Central memory CD8-positive, alpha-beta T cell (primary cell): ENCODE measurements around the gene CPEB2.

ENCODE experiments used
- ATAC-seq: fragments of 150-1000 bp; cut with Tn5 transposase; replicated peaks from 2 replicates; pipeline ENCODE4 v1.10.0; 2022; ENCODE audit warnings: mild to moderate bottlenecking, moderate FRiP score, moderate number of reproducible peaks; ENCODE audit not compliant: poor library complexity, severe bottlenecking; ENCODE audit errors: extremely low read depth
- DNase-seq, 2 donors: peaks; one replicate each; pipeline ENCODE4 v3.0.0; 2021; ENCODE audit warnings: low spot score in 2 of 2
- H3K27ac Mint-ChIP-seq: one replicate; pipeline ENCODE4 v1.8.0; 2022; ENCODE audit warnings: low read depth, mild to moderate bottlenecking, moderate library complexity, mixed read lengths
- H3K27me3 Mint-ChIP-seq: one replicate; pipeline ENCODE4 v1.8.0; 2022; ENCODE audit warnings: mixed read lengths
- H3K36me3 Mint-ChIP-seq: one replicate; pipeline ENCODE4 v1.8.0; 2022; ENCODE audit warnings: mild to moderate bottlenecking, moderate library complexity, mixed read lengths; ENCODE audit not compliant: insufficient read depth
- H3K4me1 Mint-ChIP-seq: one replicate; pipeline ENCODE4 v1.8.0; 2022; ENCODE audit warnings: mixed read lengths
- H3K4me3 Mint-ChIP-seq: one replicate; pipeline ENCODE4 v1.8.0; 2022; ENCODE audit warnings: mild to moderate bottlenecking, moderate library complexity, mixed read lengths
- H3K9me3 Mint-ChIP-seq: one replicate; pipeline ENCODE4 v1.8.0; 2022; ENCODE audit warnings: mixed read lengths

The CPEB2 gene

GRCh38 chr4:15015170-15015569 is 12.9 kb downstream of the CPEB2 start:
- H3K36me3 Mint-ChIP-seq: peaks cover 30% of the 10 kb centered on the region
- no peak for ATAC-seq
- no peak overlapping the region for H3K4me3 Mint-ChIP-seq

GRCh38 chr4:15018361-15018760 is 16.1 kb downstream of the CPEB2 start:
- ATAC-seq: no peak
- Mint-ChIP-seq H3K27ac (no peak overlapping the region), H3K9me3 (no peaks in the 10 kb centered on the region), H3K4me3 (no peak overlapping the region), H3K4me1 (peaks cover 28% of the 10 kb centered on the region), H3K27me3 (no peaks in the 10 kb centered on the region), H3K36me3 (peaks cover 21% of the 10 kb centered on the region)
- DNase-seq: no peak

More at GRCh38 chr4:15015170-15015569, 12.9 kb downstream of the CPEB2 start:
- no peak for DNase-seq
- Mint-ChIP-seq H3K27me3 (no peaks in the 10 kb centered on the region), H3K27ac (no peak overlapping the region), H3K4me1 (peaks cover 29% of the 10 kb centered on the region), H3K9me3 (no peaks in the 10 kb centered on the region)

DNA sequence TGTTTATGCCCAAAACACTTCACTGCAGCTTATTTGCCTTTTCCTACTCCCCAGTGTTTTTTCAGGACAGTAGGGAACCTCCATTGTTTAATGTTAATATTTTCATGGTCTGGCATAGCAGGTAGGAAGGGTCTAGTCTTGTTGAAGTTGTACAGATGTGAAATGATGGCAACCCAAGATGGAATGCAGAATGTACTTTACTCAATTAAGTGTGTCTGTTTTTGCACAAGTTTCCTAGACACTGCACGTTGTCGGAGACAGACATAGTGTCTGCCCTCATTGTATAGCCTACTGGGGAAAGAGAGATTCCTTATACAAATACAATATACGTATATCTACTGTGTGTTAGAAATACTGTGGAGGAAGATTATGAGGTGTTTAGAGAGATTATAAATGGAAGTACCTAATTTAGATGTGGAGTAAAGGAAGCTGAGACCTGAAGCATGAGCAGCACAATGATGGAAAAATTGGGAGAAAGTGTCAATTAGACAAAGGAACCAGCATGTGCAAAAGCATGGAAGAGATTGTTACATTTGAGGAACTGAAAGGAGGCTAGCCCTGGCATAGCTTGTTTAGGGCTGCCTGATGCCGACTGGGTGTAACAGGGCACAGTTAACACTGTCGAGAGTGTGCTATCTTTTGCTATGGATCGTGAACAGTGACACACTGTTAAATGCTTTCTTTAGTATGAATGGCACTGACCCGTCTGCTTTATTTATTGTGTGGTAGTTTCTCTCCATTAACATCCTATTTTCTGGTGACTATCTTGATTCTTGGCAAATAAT is 18.4 kb downstream of the CPEB2 start:
- ATAC-seq: no peak

DNA sequence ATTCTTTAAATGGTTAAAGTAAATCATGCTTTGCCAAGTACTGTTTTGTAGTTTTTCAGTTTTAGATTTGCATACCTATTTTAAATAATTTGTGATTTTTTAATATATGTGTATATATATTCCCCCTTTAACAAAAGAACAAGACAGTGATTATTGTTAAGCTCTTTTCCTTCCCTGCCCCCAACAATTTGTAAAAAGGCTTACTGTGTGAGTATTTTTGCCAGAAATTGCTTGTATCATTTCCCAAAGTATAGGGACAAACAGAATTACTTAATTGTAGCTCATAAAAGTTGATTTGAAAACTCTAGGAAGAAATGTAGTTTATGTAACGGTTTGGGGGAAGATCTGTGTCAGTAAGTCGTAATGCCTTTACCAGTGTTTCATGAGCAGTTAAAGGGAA is 19.0 kb downstream of the CPEB2 start:
- H3K27ac Mint-ChIP-seq: no peak overlapping the region
- no peak for DNase-seq
- H3K36me3 Mint-ChIP-seq: peaks cover 20% of the 10 kb centered on the region
- no peaks in the 10 kb centered on the region for H3K27me3 Mint-ChIP-seq
- no peak overlapping the region for H3K4me3 Mint-ChIP-seq
- ATAC-seq: no peak
- no peaks in the 10 kb centered on the region for H3K9me3 Mint-ChIP-seq
- H3K4me1 Mint-ChIP-seq: peaks cover 38% of the 10 kb centered on the region

More for the DNA sequence above, 18.4 kb downstream of the CPEB2 start:
- Mint-ChIP-seq H3K27ac (no peak overlapping the region), H3K27me3 (no peaks in the 10 kb centered on the region), H3K36me3 (peaks cover 24% of the 10 kb centered on the region), H3K9me3 (no peaks in the 10 kb centered on the region), H3K4me1 (peaks cover 38% of the 10 kb centered on the region), H3K4me3 (no peak overlapping the region)
- DNase-seq: no peak

DNA sequence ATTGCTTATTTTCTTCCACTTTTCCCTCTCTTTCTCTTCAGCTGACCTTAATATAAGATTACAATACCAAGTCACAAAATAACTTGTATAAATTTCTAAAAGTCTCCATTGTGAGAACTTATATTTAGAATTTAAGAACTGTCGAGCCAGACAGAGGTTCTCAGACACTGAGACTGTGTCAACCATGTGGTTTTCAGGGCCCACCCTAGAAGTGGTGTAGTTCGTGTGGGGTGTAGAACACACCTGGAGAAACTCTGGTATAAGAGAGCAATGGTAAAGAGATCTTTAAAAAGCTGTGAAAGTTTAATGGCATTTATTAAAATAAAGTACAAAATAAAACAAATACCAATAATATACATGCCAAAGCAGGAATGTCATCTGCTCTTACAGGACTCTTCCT is 19.7 kb downstream of the CPEB2 start:
- no peak overlapping the region for H3K27ac Mint-ChIP-seq
- H3K27me3 Mint-ChIP-seq: no peaks in the 10 kb centered on the region
- no peak for ATAC-seq
- H3K4me3 Mint-ChIP-seq: no peak overlapping the region
- H3K9me3 Mint-ChIP-seq: no peaks in the 10 kb centered on the region
- no peak for DNase-seq
- H3K36me3 Mint-ChIP-seq: peaks cover 18% of the 10 kb centered on the region
- peaks cover 38% of the 10 kb centered on the region for H3K4me1 Mint-ChIP-seq

GRCh38 chr4:15024386-15024785 is 22.1 kb downstream of the CPEB2 start:
- peaks cover 47% of the 10 kb centered on the region for H3K4me1 Mint-ChIP-seq
- no peak for DNase-seq
- no peaks in the 10 kb centered on the region for H3K27me3 Mint-ChIP-seq
- H3K27ac Mint-ChIP-seq: no peak overlapping the region
- ATAC-seq: no peak
- peaks cover 10% of the 10 kb centered on the region for H3K36me3 Mint-ChIP-seq
- no peaks in the 10 kb centered on the region for H3K9me3 Mint-ChIP-seq
- no peak overlapping the region for H3K4me3 Mint-ChIP-seq

DNA sequence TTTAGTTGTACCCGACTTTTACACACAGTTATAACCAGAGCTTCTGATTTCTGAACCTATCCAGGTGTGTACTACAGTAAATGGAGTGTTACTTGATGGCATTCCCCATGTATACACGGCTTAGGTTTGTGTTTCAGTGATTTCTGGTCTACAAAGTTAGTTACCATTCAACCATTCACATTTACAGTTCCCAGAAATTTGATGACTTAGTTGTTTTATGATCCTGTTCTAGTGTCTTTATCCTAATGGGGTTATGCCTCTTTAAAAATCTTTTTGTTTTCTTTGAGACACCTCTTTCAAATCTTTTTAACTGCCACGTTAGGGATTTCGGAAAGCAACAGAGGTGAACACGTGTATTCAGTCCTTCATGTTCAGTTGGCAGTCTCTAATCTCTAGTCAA is 23.4 kb downstream of the CPEB2 start:
- no peaks in the 10 kb centered on the region for H3K27me3 Mint-ChIP-seq

DNA sequence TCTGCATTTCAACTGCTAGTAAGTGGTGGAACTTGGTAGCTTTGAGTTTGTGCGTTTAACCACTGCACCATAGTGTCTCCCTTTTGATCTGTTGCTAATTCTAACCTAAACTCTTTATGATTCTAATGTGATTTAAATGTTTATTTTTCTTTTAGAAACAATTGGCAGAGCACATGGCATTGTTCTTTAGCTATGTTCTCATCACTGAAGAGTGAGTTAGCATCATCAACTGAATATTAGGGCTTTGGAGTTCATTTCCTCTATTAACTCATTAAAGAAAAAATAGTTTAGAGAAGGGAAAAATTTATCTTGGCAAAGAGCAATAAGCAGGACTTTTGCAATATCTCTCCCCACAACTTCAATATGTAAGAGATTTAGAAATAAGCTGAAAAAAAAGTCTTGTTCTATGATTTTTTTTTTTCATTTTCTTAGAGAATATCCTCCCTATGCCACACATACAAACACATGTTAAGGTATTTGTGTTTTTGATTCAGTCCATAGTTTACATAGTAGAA is 25.7 kb downstream of the CPEB2 start:
- Mint-ChIP-seq H3K27me3 (no peaks in the 10 kb centered on the region), H3K4me1 (peaks cover 36% of the 10 kb centered on the region), H3K9me3 (no peaks in the 10 kb centered on the region), H3K36me3 (peaks cover 8% of the 10 kb centered on the region), H3K4me3 (no peak overlapping the region), H3K27ac (no peak overlapping the region)
- no peak for DNase-seq
- no peak for ATAC-seq

More for the DNA sequence above, 23.4 kb downstream of the CPEB2 start:
- H3K4me1 Mint-ChIP-seq: peaks cover 42% of the 10 kb centered on the region
- peak overlapping the region; percentile 76 for H3K27ac Mint-ChIP-seq
- DNase-seq: no peak
- H3K36me3 Mint-ChIP-seq: peaks cover 6% of the 10 kb centered on the region
- ATAC-seq: no peak
- H3K4me3 Mint-ChIP-seq: no peak overlapping the region
- H3K9me3 Mint-ChIP-seq: no peaks in the 10 kb centered on the region

DNA sequence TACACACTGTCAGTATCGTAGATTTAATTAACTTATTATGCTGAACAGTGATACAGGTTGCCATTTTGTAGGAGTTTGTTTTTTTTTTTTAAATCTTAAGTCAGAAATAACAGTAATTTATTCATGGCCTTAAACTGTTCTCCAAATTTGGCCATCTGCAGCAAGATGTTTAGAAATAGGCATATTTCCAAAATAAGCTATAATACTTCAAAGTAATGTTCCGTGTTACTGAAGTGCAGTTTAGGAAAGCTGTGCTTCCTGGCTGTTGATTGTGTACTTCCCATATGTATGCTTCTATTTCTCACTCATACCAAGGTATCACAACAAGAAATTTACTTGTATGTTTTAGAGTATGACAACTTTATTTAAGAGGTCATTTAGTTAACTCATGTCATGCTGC is 28.9 kb downstream of the CPEB2 start:
- Mint-ChIP-seq H3K36me3 (peaks cover 7% of the 10 kb centered on the region), H3K4me1 (peaks cover 32% of the 10 kb centered on the region), H3K4me3 (no peak overlapping the region), H3K9me3 (no peaks in the 10 kb centered on the region), H3K27ac (no peak overlapping the region), H3K27me3 (no peaks in the 10 kb centered on the region)
- ATAC-seq (no peak), DNase-seq (no peak)

DNA sequence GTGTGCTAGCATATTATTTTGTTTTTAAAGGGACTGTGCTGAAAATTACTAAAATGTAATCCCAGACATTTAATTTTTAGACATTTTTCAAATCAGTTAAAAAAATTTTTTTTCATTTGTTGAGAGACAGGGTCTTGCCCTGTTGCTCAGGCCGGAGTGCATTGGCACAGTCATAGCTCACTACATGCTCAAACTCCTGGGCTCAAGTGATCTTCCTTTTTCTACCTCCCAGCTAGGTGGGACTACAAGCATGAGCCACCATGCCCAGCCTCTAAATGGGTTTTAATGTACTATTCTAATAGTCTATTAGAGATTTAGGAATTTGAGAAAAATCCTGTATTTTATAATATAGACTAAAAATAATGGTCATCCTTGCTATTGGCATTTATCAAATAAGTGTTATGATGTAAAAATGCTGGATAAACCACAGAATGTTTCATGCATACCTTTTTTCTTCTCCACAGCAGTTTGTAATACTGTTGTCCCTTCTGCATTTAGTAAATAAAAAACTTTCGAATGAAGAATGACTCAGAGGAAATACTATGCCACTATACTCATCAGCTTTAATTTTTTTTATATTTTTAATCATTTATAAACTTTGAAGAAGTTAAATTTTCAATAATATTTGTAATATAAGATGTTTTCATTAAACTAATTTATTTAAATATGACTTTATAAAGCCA is 29.9 kb downstream of the CPEB2 start:
- peaks cover 31% of the 10 kb centered on the region for H3K4me1 Mint-ChIP-seq
- no peak overlapping the region for H3K27ac Mint-ChIP-seq
- no peaks in the 10 kb centered on the region for H3K9me3 Mint-ChIP-seq
- DNase-seq: no peak
- H3K36me3 Mint-ChIP-seq: peaks cover 7% of the 10 kb centered on the region
- no peak overlapping the region for H3K4me3 Mint-ChIP-seq
- H3K27me3 Mint-ChIP-seq: no peaks in the 10 kb centered on the region
- no peak for ATAC-seq

DNA sequence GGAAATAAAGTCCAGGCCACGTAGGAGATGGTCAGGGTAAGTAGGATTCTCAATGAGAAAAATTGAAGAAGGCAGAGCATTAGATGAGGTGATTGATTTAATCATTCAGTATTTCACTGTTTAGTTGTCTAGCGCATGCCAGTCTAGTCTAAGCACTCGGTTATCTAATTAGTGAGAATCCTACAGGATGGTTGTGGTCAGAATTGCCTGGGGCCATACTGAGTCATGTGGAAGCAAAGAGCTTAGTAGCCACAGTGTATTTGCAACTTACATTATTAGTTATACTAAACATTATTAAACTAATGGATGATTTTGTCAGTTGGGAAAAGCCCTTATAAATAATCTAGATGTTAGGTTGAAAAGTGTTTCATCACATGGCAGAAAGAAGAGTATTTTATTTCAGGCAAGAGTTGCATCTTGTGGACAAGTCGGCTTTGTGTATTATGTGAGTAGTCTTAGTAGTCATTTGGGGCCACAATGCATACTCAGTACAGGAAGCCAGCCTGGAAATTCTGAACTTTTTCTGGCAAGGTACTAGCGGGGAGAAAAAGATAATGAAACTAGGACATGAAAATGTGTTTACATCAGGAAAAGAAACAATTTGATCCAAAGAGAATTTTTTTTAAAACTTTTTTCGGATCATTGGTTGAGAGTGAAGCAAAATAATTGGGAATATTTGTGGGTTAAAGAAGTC is 31.9 kb downstream of the CPEB2 start:
- no peak for DNase-seq
- no peak for ATAC-seq
- no peak overlapping the region for H3K27ac Mint-ChIP-seq

DNA sequence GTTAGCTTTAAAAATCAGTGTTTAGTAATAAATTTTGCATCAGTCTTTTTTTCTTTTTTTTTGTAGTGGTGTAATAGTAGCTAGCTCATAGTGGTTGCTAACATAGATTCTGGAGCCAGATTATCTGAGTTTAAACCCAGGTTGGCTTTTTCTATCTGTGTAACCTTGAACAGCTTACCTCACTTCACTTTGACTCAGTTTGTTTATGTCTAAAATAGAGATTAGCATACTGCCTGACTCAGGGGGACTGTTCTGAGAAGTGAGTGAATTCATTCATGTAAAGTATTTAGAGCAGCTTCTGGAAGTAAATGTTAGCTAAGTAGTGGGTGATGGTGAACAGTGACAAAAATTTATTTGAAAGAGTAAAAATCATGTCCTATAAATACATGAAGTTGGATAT is 32.9 kb downstream of the CPEB2 start:
- no peak for DNase-seq
- Mint-ChIP-seq H3K36me3 (peaks cover 7% of the 10 kb centered on the region), H3K27me3 (no peaks in the 10 kb centered on the region), H3K9me3 (no peaks in the 10 kb centered on the region), H3K4me3 (no peak overlapping the region), H3K4me1 (peaks cover 15% of the 10 kb centered on the region), H3K27ac (no peak overlapping the region)
- ATAC-seq: no peak

More for the DNA sequence above, 31.9 kb downstream of the CPEB2 start:
- no peaks in the 10 kb centered on the region for H3K27me3 Mint-ChIP-seq
- H3K9me3 Mint-ChIP-seq: no peaks in the 10 kb centered on the region
- H3K4me1 Mint-ChIP-seq: peaks cover 20% of the 10 kb centered on the region
- no peak overlapping the region for H3K4me3 Mint-ChIP-seq
- peaks cover 7% of the 10 kb centered on the region for H3K36me3 Mint-ChIP-seq
